Measurements from ENCODE around the gene ROBO4.

The ROBO4 gene

GRCh38 chr11:124841201-124841600, 56.5 kb downstream of the ROBO4 start:
- no peak for TF ChIP-seq ZFX (IDR thresholded peaks at IDR 0.05)
- TF ChIP-seq, protein P1, sequence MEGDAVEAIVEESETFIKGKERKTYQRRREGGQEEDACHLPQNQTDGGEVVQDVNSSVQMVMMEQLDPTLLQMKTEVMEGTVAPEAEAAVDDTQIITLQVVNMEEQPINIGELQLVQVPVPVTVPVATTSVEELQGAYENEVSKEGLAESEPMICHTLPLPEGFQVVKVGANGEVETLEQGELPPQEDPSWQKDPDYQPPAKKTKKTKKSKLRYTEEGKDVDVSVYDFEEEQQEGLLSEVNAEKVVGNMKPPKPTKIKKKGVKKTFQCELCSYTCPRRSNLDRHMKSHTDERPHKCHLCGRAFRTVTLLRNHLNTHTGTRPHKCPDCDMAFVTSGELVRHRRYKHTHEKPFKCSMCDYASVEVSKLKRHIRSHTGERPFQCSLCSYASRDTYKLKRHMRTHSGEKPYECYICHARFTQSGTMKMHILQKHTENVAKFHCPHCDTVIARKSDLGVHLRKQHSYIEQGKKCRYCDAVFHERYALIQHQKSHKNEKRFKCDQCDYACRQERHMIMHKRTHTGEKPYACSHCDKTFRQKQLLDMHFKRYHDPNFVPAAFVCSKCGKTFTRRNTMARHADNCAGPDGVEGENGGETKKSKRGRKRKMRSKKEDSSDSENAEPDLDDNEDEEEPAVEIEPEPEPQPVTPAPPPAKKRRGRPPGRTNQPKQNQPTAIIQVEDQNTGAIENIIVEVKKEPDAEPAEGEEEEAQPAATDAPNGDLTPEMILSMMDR (conservative IDR thresholded peaks at IDR 0.05) = no peak
- no peak overlapping the region for H3K27ac ChIP-seq

DNA sequence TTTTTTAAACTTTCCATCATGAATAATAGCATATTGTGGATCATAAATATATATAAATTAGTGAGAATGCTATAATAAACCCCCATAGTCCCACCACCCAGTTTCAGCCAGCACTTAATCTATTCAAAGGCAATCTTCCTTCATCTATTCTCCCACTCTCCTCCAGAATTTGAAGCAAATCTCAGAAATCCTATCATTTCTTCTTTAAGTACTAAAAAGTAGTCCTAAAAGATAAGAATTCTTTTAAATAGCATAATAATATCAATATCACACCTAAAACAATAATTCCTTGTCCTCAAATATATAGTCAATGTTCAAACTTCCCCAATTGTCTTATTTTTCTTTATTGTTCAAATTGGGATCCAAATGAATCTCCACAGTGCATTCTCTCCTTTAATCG, 57.0 kb downstream of the ROBO4 start:
- no peak overlapping the region for H3K27ac ChIP-seq
- TF ChIP-seq ZFX (IDR thresholded peaks at IDR 0.05) = no peak
- TF ChIP-seq, protein P1 (conservative IDR thresholded peaks at IDR 0.05) = no peak

DNA sequence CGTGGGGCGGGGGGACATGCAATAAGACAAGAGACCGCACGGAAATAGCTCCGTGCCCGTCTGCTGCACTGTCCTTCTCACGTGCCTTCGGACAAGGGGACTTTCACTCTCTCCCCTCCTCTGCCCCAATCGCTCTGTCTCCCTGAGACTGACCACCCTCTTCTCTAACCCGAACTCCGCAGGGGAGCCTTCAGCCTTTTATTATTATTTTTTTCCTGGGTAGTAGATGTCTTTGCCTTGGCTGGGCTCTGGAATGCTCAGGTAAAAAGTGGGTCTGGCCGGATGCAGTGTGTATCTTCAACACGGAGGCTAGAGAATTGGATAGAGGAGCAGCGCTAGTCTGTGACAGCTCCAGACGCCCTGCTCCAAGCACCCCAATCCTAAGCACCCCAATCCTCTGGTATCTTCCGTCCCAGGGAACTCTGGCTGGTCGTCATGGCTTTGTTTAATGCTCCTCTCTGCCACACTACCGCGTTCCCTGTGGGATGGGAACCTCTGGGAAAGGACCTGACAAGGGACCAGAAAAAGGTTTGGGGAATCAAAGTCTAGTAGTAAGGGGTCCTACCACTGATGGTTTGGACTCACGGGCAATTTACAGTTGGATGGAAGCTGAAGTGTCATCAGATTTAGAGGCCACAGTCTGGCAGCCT, 57.6 kb downstream of the ROBO4 start:
- TF ChIP-seq, protein P1 (conservative IDR thresholded peaks at IDR 0.05) = no peak
- no peak for TF ChIP-seq ZFX (IDR thresholded peaks at IDR 0.05)

GRCh38 chr11:124839128-124839971, 58.3 kb downstream of the ROBO4 start:
- H3K27ac ChIP-seq = no peak overlapping the region
- TF ChIP-seq, protein P1 (conservative IDR thresholded peaks at IDR 0.05) = no peak
- no peak for TF ChIP-seq ZFX (IDR thresholded peaks at IDR 0.05)

More for the DNA sequence above, 57.6 kb downstream of the ROBO4 start:
- H3K27ac ChIP-seq = no peak overlapping the region

GRCh38 chr11:124838805-124839127, 58.9 kb downstream of the ROBO4 start:
- TF ChIP-seq, protein P1 (conservative IDR thresholded peaks at IDR 0.05) = no peak
- no peak for TF ChIP-seq ZFX (IDR thresholded peaks at IDR 0.05)
- H3K27ac ChIP-seq = no peak overlapping the region

DNA sequence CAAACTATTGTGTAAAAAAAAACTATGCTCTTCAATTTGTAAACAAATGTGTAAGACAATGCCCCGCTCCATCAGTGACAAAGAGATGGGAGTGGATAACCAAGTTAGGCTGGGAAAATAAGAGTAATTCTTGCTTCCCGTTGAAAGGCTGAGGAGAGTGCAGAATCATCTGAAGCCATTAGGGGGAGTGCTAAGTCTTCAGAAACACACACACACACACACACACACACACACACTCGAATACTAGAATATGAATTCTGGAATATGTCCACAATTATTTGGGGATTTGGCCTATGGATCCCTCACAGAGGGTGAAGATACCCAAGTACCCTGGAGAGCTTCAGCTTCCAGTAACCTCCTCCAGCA, 60.2 kb downstream of the ROBO4 start:
- no peak overlapping the region for H3K27ac ChIP-seq
- TF ChIP-seq, protein P1 (conservative IDR thresholded peaks at IDR 0.05) = peak; percentile 79
- TF ChIP-seq ZFX (IDR thresholded peaks at IDR 0.05) = no peak

GRCh38 chr11:124835918-124836317, 61.7 kb downstream of the ROBO4 start:
- H3K27ac ChIP-seq = no peak overlapping the region
- TF ChIP-seq, protein P1 (conservative IDR thresholded peaks at IDR 0.05) = no peak
- TF ChIP-seq ZFX (IDR thresholded peaks at IDR 0.05) = no peak

Data from C4-2B (cell line).